WI38 (cell line): ENCODE results near the gene CACNA1B.

Experiments used
- H3K4me3 ChIP-seq: 2 replicates; pipeline ENCODE4 v1.5.1; 2011; ENCODE audit warnings: low read depth, mild to moderate bottlenecking, control low read depth, low read length
- TF ChIP-seq, protein P1 (sequence below): IDR thresholded peaks from 2 replicates; pipeline ENCODE4 v1.5.1; 2012; ENCODE audit warnings: low read depth, mild to moderate bottlenecking, control low read depth, low read length

Gene CACNA1B

DNA sequence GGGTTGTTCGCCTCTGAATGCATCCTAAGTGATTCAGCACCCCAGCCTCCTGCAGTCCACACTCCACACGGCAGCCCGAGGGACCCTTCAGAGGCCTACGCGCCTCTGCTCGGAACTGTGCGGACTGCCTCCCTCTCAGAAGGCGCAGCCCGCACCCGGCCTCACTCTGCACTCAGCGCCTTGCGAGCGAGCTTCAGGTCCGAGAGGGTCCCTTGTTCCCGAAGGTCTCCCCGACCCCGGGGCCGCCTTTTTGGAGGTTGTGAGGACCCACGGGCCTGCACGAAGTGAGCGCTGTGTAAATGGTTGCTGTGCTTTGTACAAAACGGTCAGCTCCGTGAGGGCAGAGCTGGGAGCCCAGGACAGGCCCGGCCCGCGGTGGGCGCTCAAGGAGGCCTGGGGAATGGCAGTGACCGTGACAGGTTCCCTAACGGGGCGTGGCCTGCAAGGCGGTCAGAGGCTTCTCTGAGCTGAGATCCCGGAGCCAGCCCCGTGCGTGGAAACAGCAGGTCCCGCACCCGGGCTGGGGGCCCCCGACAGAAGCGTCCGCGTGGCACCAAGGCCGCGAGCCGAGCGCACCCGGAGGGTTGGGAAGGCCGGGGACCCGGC is 698 bp upstream of the CACNA1B start:
- TF ChIP-seq, protein P1, sequence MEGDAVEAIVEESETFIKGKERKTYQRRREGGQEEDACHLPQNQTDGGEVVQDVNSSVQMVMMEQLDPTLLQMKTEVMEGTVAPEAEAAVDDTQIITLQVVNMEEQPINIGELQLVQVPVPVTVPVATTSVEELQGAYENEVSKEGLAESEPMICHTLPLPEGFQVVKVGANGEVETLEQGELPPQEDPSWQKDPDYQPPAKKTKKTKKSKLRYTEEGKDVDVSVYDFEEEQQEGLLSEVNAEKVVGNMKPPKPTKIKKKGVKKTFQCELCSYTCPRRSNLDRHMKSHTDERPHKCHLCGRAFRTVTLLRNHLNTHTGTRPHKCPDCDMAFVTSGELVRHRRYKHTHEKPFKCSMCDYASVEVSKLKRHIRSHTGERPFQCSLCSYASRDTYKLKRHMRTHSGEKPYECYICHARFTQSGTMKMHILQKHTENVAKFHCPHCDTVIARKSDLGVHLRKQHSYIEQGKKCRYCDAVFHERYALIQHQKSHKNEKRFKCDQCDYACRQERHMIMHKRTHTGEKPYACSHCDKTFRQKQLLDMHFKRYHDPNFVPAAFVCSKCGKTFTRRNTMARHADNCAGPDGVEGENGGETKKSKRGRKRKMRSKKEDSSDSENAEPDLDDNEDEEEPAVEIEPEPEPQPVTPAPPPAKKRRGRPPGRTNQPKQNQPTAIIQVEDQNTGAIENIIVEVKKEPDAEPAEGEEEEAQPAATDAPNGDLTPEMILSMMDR = no peak
- H3K4me3 ChIP-seq = no peak overlapping the region

DNA sequence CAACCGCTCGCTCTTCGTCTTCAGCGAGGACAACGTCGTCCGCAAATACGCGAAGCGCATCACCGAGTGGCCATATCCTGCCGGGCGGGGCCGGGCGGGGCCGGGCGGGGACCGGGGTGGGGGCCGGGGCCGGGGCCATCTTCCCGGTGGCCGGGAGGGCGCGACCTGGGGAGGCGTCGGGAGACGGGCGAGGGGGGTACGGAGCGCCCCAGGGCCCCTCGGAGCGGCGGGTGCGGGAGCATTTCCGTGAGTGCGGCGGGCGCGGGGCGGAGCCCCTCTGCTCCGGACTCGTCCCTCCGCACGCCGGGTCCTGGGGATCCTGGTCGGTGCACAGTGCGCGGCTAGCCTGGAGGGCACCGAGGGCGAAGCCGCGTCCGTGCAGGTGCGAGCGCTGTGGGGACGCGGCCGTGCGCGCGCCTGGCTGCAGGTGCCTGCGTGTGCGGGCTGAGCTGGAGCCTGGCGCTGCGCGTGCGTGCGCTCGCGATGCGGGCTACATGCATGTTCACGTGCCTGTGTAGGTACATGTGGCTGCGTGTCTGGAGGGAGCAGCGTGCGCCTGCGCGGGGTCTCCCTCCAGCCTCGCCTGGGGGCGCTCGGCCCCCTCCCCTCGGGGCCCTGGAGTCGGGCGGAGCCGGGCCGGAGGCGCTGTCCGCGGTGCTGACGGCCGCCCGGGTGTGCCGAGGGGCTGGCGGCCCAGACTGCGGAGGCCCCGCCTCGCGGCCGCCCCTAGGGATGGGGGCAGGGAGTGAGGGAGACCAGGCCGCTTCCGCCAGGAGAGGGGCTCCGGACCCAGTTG is 762 bp downstream of the CACNA1B start:
- TF ChIP-seq, protein P1 = no peak
- no peak overlapping the region for H3K4me3 ChIP-seq

DNA sequence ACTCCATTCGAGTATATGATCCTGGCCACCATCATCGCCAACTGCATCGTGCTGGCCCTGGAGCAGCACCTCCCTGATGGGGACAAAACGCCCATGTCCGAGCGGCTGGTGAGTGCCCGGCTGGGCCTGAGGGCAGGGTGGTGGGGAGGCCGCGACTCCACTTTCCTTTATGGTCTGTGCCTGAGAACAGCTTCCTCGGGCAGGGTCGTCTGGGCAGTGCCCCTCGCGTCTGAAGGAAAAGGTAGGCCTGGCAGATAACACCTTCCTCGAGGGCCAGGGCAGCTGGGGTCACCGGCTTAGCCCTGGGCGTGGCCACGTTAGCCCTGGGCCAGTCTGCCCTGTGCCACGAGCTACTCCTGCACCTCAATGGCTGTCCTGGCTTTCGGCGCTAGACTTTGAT is 1.5 kb downstream of the CACNA1B start:
- no peak overlapping the region for H3K4me3 ChIP-seq
- TF ChIP-seq, protein P1 = no peak

DNA sequence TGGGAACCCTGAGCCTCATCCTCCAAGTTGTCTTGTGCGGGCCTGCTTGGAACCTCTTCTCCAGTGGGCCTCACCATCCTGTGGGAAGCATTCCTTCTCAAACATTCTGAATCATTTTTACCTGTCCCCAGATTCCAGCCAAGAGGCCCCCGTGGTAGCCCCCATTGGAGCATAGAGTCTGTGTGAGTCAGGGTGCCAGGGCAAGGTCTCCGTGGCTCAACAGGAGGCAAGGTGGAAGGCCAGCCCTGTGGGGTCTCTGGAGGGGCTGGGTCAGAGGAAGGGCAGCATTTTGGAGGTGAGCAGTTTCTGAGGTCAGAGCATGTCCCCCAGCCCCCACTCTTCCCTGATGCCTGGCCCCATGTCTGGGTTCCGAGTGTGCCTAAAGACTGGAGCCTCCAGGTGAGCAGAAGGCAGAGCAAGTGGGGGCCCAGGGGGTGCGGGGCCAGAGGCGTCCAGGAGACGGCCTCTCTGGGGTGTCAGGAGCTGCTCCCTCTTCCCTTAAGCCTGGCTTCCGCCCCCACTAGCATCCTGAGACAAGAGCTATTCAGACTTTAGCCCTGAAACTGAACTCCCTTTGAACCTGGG is 2.1 kb downstream of the CACNA1B start:
- no peak overlapping the region for H3K4me3 ChIP-seq
- TF ChIP-seq, protein P1 = no peak

DNA sequence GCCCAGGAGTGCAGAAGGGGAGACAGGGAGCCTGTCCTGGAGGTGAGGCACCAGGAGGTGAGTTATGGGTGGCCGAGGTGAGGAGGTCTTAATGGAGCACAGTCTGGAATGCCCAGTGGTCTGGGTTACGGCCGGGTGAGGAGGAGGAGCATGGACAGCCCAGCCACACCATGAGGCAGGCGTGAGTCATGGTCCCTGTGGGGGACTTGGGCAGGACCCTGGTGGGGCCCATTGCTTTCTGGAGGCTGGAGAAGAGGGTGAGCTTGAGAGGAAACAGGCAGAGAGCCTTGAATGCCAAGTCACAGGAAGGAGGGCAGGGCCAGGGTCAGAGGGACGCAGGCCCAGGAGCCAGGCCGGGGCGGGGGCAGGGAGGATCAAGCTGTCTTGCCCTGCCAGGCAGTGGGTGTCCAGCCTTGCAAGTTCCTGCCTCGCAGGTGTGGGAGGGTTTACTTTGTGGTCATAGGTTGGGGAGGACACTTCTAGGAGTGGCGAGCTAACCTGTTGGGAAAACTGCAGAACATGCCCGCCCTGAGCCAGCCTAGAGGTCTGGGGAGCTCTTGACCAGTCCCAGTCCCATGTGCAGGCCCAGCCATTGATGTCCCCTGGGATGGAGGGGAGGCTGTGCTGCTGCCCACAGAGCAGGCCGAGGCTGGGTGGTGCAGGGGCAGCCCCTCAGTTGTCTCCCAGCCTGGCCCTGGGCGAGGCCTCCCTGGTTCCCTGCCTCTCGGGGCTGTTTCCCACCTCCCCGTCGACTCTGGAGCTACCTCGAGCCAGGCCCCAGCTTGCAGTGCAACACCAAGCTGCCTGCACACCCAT is 2.8 kb downstream of the CACNA1B start:
- H3K4me3 ChIP-seq = no peak overlapping the region
- TF ChIP-seq, protein P1 = no peak

DNA sequence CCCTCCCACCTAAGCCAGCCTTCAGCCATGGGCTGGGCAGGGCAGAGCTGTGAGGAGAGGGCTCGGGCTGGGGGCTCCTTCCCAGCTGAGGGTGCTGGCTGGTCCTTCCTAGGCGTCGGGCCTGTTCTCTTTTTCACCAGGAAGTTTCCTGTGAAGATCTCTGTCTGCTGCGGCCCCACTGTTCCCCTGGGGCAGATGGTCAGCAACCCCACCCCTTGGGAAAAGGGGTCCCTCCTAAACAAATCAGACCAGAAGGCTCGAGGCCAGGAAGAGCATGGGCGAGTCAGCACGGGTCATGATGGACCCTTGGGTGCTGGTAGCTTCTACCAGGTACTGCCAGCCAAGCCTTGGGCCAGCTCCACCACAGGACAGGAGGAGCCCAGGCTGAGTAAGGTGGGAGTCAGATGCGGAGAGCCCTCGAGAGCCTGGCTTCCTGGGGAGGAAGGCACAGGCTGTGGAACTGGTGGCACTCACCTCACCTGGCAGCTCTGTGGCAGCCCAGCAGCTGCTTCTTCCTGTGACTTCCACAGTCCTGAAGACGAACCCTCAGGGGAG is 3.5 kb downstream of the CACNA1B start:
- no peak overlapping the region for H3K4me3 ChIP-seq
- TF ChIP-seq, protein P1 = no peak
